HG02943 (cell line): Measurements from ENCODE around the gene DOCK9.
"Not testable (repeated sequence)": the region's sequence is repeated elsewhere in the genome, so short reads cannot be mapped to it uniquely, and the experiment has no call there.

Experiments
- ATAC-seq: cut with Tn5 transposase; IDR thresholded peaks from one replicate; pipeline ENCODE4 v1.9.1; 2021; ENCODE audit warnings: mild to moderate bottlenecking, low read depth, moderate library complexity; ENCODE audit not compliant: unreplicated experiment

Gene DOCK9

GRCh38 chr13:98754468-98754867, 223.4 kb downstream of the DOCK9 start:
- ATAC-seq = not testable (repeated sequence)

GRCh38 chr13:98752467-98753290, 225.2 kb downstream of the DOCK9 start, which contains the start of gene SLC15A1:
Gene SLC15A1 (minus strand): TSS chr13:98752672. CDS start chr13:98752598, 74 bp downstream.
- ATAC-seq = no peak

GRCh38 chr13:98751861-98752466, 225.9 kb downstream of the DOCK9 start:
- no peak for ATAC-seq

- ATAC-seq = no peak
Measured at GRCh38 chr13:98751367-98751782, 226.5 kb downstream of the DOCK9 start.

GRCh38 chr13:98749501-98749900, 228.4 kb downstream of the DOCK9 start:
- ATAC-seq = no peak

- ATAC-seq = no peak
Measured at GRCh38 chr13:98746968-98747367, 230.9 kb downstream of the DOCK9 start.
